Spleen (tissue), 7 donors: ENCODE results near the gene ADAMTS5.
A peak's percentile ranks its signal among the peaks of the same experiment; 100 is the strongest.

Experiments used
- CTCF ChIP-seq, 11 experiments: fragments of 200-600 bp in 7 of 11; fragments of 450-650 bp in 4 of 11; sonication (generic) in 4 of 11; IDR thresholded peaks in 8 of 11; conservative IDR thresholded peaks in 3 of 11; 1 replicate in 7 of 11; 2 replicates in 4 of 11; pipeline versions ENCODE4 v1.4.0 to v1.8.0; 2016 to 2021; ENCODE audit warnings: antibody characterized with exemption in 11 of 11, inconsistent platforms in 4 of 11, mild to moderate bottlenecking in 1 of 11
- POLR2A ChIP-seq, 3 donors: fragments of 450-650 bp; IDR thresholded peaks; one replicate each; pipeline ENCODE4 v1.5.1; 2017; ENCODE audit warnings: antibody characterized with exemption in 3 of 3, mild to moderate bottlenecking in 1 of 3
- donor health status: DM: no; HTN: no; CAD: no; lungs with moderate emphysema.
- donor health status: DM: no; HTN: no; CAD: no.
- donor health status: DM: no; HTN: no; CAD: no.

- TF ChIP-seq CTCF (IDR thresholded peaks at IDR 0.05 in 8 of 11, conservative IDR thresholded peaks at IDR 0.05 in 3 of 11) = peak in 7 of 11 experiments; percentile 20 to 40 (median 31)
- no peak for TF ChIP-seq POLR2A (IDR thresholded peaks at IDR 0.05)
These were observed 1.6 kb downstream of the ADAMTS5 start for GRCh38 chr21:26965040-26965906.
